Prostate gland (tissue), 2 donors: ENCODE measurements around the gene INPP4B.

ENCODE experiments used
- CTCF ChIP-seq, 4 experiments: fragments of 200-600 bp in 2 of 4; fragments of 450-650 bp in 2 of 4; sonication (generic) in 2 of 4; IDR thresholded peaks; 1 replicate in 3 of 4; 2 replicates in 1 of 4; pipeline ENCODE4 v1.5.1; 2016 to 2019; ENCODE audit warnings: antibody characterized with exemption in 4 of 4, mild to moderate bottlenecking in 2 of 4, moderate library complexity in 2 of 4
- POLR2A ChIP-seq: fragments of 450-650 bp; IDR thresholded peaks from one replicate; pipeline ENCODE4 v1.6.1; 2016; ENCODE audit warnings: antibody characterized with exemption, mild to moderate bottlenecking
- POLR2AphosphoS5 ChIP-seq: sonication (generic); formaldehyde crosslinking; IDR thresholded peaks from one replicate; pipeline ENCODE4 v1.6.1; 2017; ENCODE audit warnings: antibody characterized with exemption

- TF ChIP-seq CTCF (IDR thresholded peaks at IDR 0.05) = no peak
- TF ChIP-seq POLR2AphosphoS5 = no peak
- no peak for TF ChIP-seq POLR2A
Measured at GRCh38 chr4:142882159-142882558, 36.1 kb upstream of the INPP4B start.
